IPS-NIHi7 (cell line): Measurements from ENCODE around the gene DLG1.

Source experiments
- DNase-seq: peaks from one replicate; pipeline ENCODE4 v3.0.0; 2012; ENCODE audit warnings: mixed read lengths; ENCODE audit errors: extremely low spot score

DLG1 gene

GRCh38 chr3:197030379-197031314 is 267.8 kb downstream of the DLG1 start:
- DNase-seq = peak; percentile 23

- peak; percentile 96 for DNase-seq
These were observed 268.8 kb downstream of the DLG1 start, which contains the start of gene MELTF for GRCh38 chr3:197029511-197030167. Gene MELTF (minus strand): TSS chr3:197029817. CDS start chr3:197029702, 115 bp downstream.

- peak; percentile 26 for DNase-seq
These were observed 269.5 kb downstream of the DLG1 start for GRCh38 chr3:197028728-197029510.

GRCh38 chr3:197027896-197028727 is 270.3 kb downstream of the DLG1 start:
- DNase-seq = peak; percentile 10

- peak; percentile 7 for DNase-seq
These were observed 271.1 kb downstream of the DLG1 start for GRCh38 chr3:197027151-197027895.

GRCh38 chr3:197026481-197026866 is 271.9 kb downstream of the DLG1 start:
- DNase-seq = peak; percentile 4

GRCh38 chr3:197025736-197026480 is 272.5 kb downstream of the DLG1 start:
- peak; percentile 5 for DNase-seq

- no peak for DNase-seq
These were observed 273.3 kb downstream of the DLG1 start for GRCh38 chr3:197024881-197025735.

GRCh38 chr3:197023998-197024651 is 274.3 kb downstream of the DLG1 start:
- no peak for DNase-seq

GRCh38 chr3:197023241-197023997 is 275.0 kb downstream of the DLG1 start:
- DNase-seq = no peak

GRCh38 chr3:197022405-197023231 is 275.8 kb downstream of the DLG1 start:
- DNase-seq = no peak

GRCh38 chr3:197021729-197022404 is 276.5 kb downstream of the DLG1 start:
- DNase-seq = no peak

GRCh38 chr3:197021231-197021630 is 277.2 kb downstream of the DLG1 start:
- no peak for DNase-seq

- DNase-seq = no peak
These were observed 278.9 kb downstream of the DLG1 start for GRCh38 chr3:197019535-197019934.

GRCh38 chr3:197019021-197019420 is 279.4 kb downstream of the DLG1 start:
- DNase-seq = no peak

- no peak for DNase-seq
These were observed 281.4 kb downstream of the DLG1 start for GRCh38 chr3:197017003-197017402.
